NCI-H1436 treated with DMSO at 0.1 percent for 48 hours (cell line): ENCODE results near the gene SORT1.

Experiments used
- DNase-seq: peaks from one replicate; lab custom pipeline; 2025; lab: John Stamatoyannopoulos, UW

Gene SORT1

GRCh38 chr1:109274533-109275476 is 122.9 kb downstream of the SORT1 start:
- no peak for DNase-seq

DNA sequence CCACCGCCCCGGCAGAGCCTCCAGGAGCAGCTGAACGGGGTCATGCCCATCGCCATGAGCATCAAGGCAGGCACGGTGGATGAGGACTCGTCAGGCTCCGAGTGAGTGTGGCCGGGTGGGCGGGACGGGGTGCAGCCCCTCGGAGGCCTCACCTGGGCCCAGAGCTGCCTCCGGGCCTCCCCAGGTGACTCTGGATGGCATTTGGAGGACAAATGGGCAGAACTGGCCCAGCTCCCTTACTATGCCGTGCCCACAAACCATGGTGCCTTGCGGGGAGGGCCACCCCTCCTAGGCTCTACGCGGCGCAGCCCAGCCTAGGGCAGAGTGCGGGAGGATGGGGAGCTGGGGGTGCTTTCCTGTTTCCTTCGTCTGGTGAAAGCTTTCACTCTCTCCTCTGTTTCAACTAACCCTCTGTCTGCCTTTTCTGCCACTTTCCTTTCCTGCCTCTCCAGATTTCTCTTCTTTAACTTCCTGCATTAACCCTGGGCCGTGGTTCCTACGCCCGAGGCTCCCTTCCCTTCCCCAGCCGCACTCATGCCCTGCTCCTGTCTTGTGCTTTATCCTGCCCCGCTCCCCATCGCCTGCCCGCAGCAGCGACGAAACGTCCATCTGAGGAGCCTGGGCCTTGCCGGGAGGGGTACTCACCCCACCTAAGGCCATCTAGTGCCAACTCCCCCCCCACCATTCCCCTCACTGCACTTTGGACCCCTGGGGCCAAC is 124.0 kb downstream of the SORT1 start:
- no peak for DNase-seq

GRCh38 chr1:109272831-109273547 is 124.7 kb downstream of the SORT1 start:
- DNase-seq: no peak

DNA sequence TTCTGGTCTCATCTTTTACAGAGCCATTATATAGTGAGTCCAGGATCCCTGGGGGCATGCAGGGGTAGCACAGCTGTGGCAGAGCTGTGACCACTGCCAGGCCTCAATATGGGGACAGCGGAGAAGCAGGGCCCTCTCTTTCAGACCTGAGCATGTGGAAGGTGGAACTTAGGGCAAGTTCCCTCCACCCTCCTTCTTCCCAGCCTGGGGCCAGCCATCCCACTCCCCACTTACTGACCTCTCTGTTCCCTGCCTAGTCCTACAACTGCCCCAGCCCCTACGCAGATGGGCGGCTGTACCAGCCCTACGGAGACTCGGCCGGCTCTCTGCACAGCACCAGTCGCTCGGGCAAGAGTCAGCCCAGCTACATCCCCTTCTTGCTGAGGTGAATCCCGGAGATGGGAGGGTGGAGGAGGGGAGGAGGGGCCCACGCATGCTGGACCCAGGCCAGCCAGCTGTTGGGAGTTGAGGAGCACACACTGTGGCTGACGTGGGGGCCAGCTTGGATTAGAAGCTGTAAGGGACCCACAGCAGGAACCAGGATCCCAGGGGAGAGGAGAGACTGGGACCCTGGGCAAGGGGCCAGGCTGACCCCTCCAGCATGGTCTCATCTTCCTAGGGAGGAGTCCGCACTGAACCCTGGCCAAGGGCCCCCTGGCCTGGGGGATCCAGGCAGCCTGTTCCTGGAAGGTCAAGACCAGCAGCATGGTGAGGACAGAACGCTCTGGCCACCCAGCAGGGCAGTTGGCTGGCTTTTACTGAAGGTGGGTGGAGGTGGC is 125.5 kb downstream of the SORT1 start:
- no peak for DNase-seq

DNA sequence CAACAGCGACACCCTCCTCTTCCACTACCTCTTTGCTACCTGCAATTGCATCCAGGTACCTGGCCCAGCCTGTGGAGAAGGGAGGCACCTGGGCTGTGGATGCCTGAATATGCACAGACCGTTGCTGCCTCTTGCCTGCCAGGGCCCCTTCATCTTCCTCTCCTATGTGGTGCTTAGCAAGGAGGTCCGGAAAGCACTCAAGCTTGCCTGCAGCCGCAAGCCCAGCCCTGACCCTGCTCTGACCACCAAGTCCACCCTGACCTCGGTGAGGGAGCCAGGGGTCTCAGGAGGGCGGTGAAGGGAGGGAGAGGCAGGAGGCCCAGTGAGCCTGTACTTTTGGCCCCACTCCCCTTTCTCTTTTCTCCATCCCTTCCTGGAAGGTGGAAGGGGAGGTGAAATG is 126.3 kb downstream of the SORT1 start:
- DNase-seq: no peak

GRCh38 chr1:109270623-109271317 is 126.9 kb downstream of the SORT1 start:
- DNase-seq: no peak

DNA sequence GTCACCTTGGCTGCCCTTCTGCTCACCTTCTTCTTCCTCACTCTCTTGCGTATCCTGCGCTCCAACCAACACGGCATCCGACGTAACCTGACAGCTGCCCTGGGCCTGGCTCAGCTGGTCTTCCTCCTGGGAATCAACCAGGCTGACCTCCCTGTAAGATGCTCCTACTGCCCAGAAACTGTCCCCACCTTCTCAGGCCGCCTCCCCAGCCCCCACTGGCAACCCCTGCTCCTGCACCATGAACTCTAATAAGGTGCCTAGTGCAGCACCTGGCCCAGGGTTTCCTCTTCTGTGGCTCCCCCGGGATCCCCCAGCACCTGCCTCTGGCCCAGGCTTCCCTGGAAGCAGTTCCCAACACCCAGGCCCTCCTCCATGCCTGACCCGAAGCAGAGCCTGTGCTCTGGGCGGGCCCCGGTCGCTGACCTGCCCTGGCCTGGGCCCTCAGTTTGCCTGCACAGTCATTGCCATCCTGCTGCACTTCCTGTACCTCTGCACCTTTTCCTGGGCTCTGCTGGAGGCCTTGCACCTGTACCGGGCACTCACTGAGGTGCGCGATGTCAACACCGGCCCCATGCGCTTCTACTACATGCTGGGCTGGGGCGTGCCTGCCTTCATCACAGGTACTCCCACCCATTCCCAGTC is 127.6 kb downstream of the SORT1 start:
- no peak for DNase-seq

GRCh38 chr1:109269212-109269980 is 128.3 kb downstream of the SORT1 start:
- no peak for DNase-seq

DNA sequence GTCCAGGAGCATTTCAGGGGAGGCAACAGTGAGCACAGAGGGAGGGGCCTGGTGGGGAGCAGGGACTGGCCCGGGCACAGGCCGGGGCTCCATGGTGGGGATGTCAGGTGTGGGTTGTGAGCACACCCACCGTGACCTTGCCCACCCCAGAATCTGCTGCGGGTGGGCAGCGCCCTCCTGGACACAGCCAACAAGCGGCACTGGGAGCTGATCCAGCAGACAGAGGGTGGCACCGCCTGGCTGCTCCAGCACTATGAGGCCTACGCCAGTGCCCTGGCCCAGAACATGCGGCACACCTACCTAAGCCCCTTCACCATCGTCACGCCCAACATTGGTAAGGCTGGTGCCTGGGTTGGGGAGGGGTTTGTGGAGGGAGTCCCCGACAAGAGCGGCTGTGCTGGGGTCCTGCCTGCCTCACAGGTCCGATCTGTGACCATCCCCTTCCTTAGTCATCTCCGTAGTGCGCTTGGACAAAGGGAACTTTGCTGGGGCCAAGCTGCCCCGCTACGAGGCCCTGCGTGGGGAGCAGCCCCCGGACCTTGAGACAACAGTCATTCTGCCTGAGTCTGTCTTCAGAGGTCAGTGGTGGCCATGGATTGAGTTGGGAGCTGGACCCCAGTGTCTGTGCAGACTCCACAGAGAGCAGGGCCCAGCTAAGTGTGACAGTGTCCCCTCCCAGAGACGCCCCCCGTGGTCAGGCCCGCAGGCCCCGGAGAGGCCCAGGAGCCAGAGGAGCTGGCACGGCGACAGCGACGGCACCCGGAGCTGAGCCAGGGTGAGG is 129.1 kb downstream of the SORT1 start:
- no peak for DNase-seq

DNA sequence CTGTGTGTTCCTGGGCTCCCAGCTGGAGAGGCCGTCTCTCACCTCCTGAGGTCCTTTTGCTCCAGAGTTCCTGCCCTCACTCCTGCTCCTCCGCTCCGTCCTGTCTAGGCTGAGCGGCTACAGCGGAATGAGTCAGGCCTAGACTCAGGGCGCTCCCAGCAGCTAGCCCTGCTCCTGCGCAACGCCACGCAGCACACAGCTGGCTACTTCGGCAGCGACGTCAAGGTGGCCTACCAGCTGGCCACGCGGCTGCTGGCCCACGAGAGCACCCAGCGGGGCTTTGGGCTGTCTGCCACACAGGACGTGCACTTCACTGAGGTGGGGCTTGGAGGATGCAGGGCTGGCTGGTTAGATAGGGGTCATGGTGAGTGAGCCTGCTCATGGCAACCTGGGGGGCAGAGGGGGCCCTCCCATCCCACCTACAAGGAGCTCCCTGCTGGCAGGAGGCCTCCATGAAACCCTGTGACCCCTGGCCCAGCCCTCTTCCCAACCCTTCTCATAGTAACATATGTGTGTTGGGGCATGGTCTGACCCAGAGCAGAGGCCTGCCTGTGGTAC is 129.9 kb downstream of the SORT1 start:
- no peak for DNase-seq

DNA sequence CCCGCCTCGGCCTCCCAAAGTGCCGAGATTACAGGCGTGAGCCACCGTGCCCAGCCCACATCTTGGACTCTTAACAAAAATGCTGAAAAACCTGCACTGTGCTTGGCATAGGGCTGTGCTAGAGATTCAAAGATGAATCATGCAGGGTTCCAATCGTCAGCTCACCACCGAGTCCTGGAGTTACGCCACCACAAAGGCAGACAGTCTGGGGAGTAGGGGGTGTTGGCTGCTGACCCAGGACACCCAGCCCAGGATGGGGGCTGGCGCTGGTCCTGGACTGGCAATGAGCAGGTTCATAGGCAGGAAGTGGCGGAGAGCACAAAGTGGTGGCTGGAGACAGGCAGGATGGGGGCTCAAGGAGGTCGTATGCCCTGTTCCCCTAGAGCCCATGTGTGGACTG is 130.8 kb downstream of the SORT1 start:
- DNase-seq: no peak

- DNase-seq: no peak
These were observed 131.9 kb downstream of the SORT1 start for GRCh38 chr1:109265741-109266330.

DNA sequence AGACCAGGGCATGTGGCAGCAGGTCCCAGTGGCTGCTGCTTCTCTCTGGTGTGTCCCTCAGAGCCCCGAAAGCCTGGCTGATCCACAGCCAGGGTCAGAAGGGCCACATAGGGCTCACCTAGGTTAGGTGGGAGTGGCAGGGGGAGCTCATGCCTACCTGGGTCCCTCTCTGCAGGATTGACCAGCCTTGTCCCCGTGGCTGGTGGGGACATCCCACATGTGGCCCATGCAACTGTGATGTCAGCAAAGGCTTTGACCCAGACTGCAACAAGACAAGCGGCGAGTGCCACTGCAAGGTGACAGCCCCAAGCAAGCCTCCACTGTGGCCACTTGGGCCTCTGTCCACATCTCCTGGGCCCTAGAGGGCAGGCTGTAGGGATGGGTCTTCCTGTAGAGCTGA is 132.7 kb downstream of the SORT1 start:
- DNase-seq: no peak

DNA sequence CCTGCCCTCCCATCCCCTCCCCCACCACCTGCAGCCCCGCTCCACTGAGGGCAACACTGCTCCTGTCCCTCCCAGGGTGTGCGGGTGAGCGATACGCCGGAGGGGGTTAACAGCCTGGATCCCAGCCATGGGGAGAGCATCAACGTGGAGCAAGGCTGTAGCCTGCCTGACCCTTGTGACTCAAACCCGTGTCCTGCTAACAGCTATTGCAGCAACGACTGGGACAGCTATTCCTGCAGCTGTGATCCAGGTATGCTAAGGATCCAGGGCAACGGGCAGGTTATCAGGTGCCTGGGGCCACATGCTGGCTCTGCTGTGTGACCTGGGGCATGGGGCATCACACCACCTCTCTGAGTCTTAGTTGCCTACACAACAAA is 133.4 kb downstream of the SORT1 start:
- DNase-seq: no peak

DNA sequence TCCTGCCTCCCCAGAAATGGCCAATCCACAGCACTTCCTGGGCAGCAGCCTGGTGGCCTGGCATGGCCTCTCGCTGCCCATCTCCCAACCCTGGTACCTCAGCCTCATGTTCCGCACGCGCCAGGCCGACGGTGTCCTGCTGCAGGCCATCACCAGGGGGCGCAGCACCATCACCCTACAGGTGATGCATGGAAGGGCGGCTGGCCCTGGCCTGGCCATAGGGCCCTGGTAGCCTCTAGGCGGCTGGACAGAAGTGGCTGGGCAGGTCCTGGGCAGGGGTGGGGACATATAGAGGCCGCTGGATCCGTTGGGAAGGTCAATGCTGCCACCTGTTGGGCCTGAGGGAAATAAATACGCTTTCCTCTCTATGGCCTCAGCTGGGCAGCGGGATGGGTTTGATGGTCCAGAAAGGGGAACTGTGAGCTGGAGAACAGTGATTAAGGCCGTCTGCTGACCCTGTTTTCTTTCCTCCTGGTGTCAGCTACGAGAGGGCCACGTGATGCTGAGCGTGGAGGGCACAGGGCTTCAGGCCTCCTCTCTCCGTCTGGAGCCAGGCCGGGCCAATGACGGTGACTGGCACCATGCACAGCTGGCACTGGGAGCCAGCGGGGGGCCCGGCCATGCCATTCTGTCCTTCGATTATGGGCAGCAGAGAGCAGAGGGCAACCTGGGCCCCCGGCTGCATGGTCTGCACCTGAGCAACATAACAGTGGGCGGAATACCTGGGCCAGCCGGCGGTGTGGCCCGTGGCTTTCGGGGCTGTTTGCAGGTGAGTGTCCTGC is 133.9 kb downstream of the SORT1 start:
- no peak for DNase-seq

GRCh38 chr1:109263234-109263596 is 134.5 kb downstream of the SORT1 start:
- DNase-seq: no peak

DNA sequence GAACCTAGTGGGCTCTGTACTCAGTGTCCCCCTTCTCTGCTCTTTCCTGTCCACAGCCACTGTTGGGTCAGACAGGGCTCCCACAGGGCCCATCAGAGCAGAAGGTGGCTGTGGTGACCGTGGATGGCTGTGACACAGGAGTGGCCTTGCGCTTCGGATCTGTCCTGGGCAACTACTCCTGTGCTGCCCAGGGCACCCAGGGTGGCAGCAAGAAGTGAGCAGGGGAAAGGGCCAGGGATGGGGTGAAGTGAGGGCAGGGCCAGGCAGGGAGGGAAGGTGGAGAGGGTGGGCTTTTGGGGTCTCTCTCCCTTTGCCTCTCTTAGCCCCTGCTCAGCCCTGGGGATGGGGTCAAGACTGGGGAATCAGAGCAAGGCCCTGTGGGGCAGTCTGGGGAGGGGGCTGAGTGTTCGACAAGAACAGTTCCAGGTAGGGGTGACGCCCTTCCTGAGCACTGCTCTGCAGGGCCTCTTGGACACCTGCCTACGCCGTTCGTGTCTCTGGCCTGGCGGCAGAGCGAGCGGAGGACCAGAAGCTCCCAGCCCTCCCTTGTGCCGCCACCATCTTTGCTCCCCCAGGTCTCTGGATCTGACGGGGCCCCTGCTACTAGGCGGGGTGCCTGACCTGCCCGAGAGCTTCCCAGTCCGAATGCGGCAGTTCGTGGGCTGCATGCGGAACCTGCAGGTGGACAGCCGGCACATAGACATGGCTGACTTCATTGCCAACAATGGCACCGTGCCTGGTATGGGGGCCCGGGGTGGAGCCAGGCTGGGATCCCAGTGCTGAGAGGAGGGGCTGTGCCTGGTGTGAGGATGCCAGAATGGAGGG is 135.3 kb downstream of the SORT1 start:
- DNase-seq: no peak
